ENCODE data around the gene P2RY8.
A peak's percentile ranks its signal among the peaks of the same experiment; 100 is the strongest.
"Not testable (repeated sequence)": the region's sequence is repeated elsewhere in the genome, so short reads cannot be mapped to it uniquely, and the experiment has no call there.

Gene P2RY8

DNA sequence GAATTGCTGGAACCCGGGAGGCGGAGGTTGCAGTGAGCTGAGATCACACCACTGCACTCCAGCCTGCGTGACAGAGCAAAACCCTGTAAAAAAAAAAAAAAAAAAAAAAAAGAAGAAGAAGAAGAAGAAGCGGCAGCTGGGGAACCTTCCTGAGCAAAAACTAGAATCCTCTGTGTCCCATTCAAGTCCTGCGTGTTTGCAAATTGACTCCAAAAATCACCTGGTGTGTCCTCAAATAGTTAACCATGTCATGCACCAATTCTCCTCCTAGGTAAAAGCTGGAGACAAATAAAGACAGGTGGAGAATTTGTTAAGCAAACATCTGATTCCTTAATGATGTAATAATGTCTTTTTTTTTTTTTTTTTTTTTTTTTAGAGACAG lies 52.4 kb downstream of the P2RY8 start:
- no peak for DNase-seq

DNA sequence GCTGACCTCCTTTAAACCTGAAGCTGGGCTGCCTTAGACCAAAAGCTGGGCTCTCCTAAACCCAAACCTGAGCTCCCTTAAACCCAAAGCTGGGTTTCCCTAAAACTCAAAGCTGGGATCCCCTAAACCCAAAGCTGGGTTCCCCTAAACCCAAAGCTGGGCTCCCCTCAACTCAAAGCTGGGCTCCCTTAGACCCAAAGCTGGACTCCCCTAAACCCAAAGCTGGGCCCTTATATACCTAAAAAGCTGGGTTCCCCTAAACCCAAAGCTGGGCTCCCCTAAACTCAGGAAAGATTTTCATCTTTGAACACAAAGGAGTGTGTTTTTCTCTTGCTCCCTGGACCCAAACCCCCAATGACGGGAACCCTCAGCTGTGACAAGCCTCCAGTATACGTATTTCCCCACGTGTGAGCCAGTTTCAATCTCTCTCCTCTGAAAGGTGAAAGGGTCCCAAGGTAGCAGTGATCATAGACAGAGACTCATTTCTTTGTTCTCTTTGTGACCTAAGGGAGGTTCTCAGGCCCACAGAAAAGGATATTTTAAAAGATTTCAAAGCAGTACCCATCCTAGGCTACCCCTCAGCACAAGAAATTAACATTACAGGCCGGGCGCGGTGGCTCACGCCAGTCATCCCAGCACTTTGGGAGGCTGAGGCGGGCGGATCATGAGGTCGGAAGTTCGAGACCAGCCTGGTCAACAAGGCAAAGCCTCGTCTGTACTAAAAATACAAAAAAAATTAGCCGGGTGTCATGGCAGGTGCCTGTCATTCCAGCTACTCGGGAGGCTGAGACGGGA lies 52.9 kb downstream of the P2RY8 start:
- no peak for DNase-seq

GRCh38 chrX:1482530-1482928 lies 54.5 kb downstream of the P2RY8 start:
- DNase-seq = not testable (repeated sequence)

- DNase-seq = no peak
These were observed 55.1 kb downstream of the P2RY8 start for GRCh38 chrX:1481636-1482529.

DNA sequence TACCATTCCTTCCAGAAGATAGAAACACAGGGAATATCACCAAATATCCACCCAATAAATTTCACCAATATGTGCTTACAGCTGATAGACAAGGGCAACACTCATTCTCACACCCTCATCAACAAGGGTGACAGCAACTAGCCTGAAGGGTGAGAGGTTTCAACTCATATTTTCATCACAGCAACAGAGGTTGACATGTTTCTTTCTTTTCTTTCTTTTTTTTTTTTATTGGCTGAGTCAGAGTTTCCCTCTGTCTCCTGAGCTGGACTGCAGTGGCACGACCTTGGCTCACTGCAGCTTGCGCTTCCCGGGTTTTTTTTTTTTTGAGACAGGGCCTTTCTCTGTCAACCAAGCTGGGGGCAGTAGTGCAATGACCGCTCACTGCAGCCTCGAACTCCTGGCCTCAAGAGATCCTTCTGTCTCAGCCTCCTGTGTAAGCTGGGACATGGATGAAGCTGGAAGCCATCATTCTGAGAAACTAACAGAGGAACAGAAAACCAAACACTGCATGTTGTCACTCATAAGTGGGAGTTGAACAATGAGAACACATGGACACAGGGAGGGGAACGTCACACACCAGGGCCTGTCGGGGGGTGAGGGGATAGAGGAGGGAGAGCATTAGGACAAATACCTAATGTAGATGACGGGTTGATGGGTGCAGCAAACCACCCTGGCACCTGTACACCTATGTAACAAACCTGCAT lies 56.8 kb downstream of the P2RY8 start:
- no peak for DNase-seq

DNA sequence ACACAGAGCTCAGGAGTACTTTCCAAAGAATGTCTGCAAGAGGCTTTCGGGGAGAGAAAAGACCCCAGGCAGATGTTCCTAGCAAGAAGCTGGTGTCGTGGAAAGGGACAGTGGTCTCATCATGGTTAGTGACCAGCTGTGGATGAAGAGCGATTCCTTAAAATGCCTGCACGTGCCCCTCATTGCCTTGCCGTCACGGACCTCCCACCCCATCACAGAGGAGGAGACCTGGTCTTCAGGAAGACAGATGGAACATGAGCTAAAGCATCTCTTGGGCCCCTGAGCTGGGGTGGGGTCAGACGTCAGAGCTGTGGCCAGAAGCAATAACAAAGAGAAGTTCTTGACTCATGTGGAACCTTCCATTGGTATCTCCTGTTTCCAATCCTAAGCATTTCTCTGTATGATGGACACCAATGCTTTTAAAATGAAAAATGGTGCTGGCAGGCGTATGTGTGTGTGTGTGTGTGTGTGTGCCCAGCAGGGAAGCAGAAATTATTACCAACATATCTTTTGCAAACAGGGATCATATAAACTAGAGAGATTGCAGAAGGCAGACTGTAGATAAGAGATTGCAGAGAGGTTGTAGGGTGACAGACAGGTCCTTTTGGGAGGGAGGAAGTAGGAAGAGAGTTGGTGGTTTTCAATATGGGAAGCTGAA lies 59.1 kb downstream of the P2RY8 start:
- DNase-seq = no peak

GRCh38 chrX:1477229-1477628 lies 59.8 kb downstream of the P2RY8 start:
- no peak for DNase-seq

GRCh38 chrX:1476682-1477081 lies 60.3 kb downstream of the P2RY8 start:
- no peak for DNase-seq

- DNase-seq = no peak
These were observed 61.1 kb downstream of the P2RY8 start for GRCh38 chrX:1475881-1476280.

DNA sequence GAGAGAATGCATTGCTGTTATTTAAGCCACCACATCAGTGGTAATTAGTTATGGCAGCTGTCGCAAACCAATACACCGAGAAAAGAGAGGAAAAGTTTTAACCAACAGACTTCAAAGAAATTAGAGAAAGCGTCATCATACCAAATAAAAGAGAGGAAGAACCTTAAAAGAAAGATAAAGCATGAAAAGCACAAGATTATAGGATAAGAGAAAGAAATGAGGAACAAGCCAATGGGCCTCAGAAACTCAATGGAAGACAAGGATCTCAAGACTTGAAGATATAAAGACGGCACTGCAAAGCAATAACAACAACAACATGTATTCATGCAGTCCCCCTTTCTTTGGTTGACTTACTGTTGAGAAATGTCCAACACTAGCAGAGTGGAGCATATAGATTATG lies 61.5 kb downstream of the P2RY8 start:
- no peak for DNase-seq

DNA sequence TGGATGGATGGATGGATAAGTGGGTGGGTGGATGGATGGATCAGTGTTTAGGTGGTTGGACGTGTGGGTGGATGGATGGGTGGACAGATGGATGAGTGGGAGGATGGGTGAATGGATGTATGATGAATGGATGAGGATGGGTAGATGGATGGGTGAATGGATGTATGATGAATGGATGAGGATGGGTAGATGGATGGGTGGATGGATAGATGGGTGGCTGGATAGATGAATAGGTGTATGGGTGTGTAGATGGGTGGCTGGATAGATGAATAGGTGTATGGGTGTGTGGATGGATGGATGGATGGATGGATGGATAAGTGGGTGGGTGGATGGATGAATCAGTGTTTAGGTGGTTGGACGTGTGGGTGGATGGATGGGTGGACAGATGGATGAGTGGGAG lies 62.4 kb downstream of the P2RY8 start:
- DNase-seq = not testable (repeated sequence)

DNA sequence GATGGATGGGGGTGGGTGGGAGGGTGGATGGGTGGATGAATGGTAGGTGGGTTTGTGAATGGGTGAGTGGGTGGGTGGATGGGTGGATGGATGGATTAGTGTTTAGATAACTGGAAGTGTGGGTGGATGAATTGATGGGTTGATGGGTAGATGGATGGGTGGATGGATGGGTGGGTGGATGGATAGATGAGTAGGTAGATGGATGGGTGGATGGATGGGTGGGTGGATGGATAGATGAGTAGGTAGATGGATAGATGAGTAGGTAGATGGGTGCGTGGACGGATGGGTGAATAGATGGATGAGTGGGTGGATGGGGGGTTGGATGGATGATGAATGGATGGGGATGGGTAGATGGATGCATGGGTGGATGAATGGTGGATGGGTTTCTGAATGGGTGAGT lies 64.0 kb downstream of the P2RY8 start:
- DNase-seq = no peak

GRCh38 chrX:1468250-1468772 lies 68.7 kb downstream of the P2RY8 start:
- DNase-seq = peak; percentile 36 to 53 (median 52)

DNA sequence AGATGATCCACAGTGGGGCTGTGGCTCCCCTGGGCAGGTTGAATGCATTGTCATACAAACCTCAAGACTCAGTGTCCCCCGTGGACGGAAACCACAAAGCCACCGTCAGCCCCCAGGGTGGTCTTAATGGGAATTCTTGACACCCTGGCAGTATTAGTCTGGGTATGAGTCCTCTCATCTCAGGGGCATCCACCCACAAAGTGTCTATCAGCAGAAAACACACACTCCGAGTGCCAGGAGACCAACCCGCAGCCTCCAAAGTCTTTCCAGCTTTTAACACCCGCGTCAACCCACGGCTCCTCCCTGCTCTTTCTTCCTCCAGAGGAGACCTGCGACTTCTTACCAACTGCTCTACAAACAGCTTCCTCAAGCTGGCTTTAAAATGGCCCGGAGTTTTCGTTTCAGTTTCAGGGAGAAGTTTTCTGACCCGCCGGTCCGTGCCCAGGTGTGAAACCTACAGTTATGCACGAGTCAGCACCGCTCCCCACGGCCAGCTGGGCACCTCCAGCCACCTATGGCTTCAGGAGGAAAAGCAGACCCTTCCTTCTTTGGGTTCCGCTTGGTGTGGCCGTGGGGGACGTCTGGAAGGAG lies 69.9 kb downstream of the P2RY8 start:
- DNase-seq = peak in 2 of 4 experiments; percentile 7 to 9

- DNase-seq = no peak
These were observed 70.7 kb downstream of the P2RY8 start for GRCh38 chrX:1466232-1466661.

DNA sequence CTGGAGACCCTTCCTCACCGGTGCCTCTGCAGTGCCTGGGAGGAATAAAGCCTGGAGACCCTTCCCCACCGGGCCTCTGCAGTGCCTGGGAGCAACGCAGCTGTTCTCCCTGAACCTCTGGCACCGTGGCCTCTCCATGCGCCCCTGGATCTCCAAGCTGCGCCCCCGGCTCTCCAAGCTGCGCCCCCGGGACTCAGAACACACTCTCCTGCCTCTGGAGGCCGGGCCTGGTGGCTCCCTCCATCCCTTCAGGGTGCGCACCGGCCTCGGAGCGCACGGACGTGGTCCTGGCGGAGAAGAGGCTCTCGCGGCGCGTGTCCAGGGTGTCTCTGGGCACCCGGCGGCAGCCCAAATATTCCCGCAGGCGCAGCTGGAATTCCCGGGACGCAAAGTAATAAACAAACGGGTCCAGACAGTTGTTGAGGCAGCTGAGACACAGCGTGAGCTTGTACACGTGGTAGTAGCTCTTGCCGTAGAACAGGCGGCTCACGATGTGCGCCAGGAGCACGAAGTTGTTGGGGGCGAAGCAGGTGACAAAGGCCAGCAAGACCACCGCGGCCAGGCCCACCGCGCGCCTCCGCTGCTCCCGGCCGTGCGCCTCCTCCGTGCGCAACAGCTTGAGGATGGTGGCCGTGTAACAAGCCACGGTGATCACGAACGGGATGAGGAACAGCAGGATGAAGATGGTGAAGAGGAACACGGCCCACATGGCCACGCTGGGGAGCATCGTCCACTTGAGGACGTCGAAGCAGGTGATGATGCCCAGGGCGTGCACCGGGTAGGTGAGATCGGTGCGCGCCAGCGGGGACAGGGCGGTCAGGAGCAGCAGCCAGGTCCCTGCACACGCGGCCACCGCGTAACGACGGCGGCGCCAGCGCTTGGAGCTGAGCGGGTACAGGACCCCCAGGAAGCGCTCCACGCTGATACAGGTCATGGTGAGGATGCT lies 71.4 kb downstream of the P2RY8 start:
- no peak for DNase-seq

DNA sequence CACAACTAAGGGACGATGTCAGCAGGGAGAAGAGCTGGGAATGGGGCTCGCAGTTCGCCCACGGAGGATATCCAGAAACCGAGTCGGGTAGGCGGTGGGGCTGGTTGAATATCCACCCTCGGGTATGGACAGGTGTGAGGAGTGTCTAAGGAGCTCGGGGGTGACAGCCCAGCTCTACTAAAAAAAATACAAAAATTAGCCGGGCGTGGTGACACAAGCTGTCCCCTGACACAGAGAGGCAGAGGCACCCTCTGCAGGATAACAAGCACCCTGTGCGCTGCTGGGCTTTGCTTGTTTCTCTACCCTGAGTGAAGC lies 72.1 kb downstream of the P2RY8 start:
- no peak for DNase-seq

DNA sequence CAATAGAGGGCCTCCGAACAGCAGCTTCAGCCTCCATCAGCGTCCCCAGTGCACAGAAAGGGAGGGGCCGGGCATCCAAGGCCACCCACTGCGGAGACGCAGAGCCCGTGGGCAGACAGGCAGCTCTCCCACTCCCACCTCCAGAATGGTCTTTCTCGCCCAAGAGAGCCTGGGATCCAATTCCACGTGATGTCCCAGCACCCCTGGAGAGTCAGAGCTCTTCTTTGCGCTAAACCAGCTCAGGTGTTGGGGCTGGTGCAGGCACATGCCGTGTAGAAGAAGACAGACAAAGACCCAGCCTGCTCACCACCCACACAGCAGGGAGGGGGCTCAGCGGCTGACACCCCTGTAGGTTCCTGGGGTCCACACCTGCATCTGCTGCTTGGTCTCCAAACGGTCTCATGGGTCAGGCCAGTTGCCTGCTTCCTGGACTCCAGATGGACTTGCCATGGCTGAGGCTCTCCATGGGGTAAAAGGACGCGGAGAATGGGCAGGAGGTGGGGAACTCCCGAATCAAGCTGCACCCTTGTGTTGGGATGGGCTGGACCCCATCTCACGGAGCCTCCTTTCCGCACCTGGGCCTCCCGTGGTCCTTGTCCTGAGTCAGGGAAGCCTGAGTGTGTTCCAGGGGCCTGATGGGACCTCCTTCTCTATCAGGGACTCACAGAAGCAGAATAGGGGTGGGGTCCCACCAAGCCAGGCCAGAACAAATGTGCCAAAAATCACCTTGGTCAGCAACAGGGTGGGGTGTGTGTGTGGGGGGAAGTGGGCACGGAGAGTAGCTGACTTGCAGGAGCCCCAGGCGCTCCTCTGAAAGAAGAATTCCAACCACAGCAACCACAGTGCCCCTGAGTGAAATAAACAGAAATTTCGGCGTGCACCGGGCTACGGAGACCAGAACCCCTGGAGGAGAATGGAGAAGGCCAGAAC lies 72.7 kb downstream of the P2RY8 start:
- DNase-seq = no peak

DNA sequence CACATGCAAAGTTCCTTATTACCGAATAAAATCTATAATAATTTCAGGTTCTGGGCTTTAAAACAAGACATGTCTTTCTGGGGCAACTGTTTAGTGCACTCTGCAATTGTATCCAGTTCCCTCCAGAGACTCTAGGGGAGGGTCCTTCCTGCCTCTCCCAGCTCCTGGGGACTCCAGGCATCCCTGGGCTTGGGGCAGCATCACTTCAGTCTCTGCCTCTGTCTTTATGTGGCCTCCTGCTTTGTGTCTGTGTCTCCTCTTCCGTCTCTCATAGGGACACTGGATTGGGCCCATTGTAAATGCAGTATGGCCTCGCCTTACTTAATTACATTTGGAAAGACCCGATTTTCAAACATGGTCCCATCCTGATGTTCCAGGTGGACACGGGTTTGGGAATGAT lies 73.4 kb downstream of the P2RY8 start:
- DNase-seq = no peak
